Measurements from ENCODE around the gene GATAD2B.
A peak's percentile ranks its signal among the peaks of the same experiment; 100 is the strongest.
"Not testable (repeated sequence)": the region's sequence is repeated elsewhere in the genome, so short reads cannot be mapped to it uniquely, and the experiment has no call there.

The GATAD2B gene

GRCh38 chr1:153775458-153776327, 147.1 kb downstream of the GATAD2B start:
- peak; percentile 72 for DNase-seq

- peak; percentile 91 for DNase-seq
Measured at GRCh38 chr1:153774780-153775457, 147.9 kb downstream of the GATAD2B start, which contains the start of gene SLC27A3. SLC27A3 (plus strand) TSS chr1:153775407; CDS start chr1:153775498, 91 bp downstream.

GRCh38 chr1:153774026-153774595, 148.7 kb downstream of the GATAD2B start:
- DNase-seq = no peak

GRCh38 chr1:153773096-153773921, 149.5 kb downstream of the GATAD2B start:
- no peak for DNase-seq

- DNase-seq = no peak
Measured at GRCh38 chr1:153771841-153772593, 150.8 kb downstream of the GATAD2B start.

GRCh38 chr1:153771261-153771660, 151.5 kb downstream of the GATAD2B start:
- no peak for DNase-seq

- no peak for DNase-seq
Measured at GRCh38 chr1:153770797-153771196, 152.0 kb downstream of the GATAD2B start.

GRCh38 chr1:153769221-153769620, 153.6 kb downstream of the GATAD2B start:
- DNase-seq = no peak

GRCh38 chr1:153768316-153769181, 154.2 kb downstream of the GATAD2B start:
- DNase-seq = no peak

- no peak for DNase-seq
Measured at GRCh38 chr1:153767519-153767918, 155.3 kb downstream of the GATAD2B start.

- DNase-seq = not testable (repeated sequence)
Measured at GRCh38 chr1:153766663-153767062, 156.1 kb downstream of the GATAD2B start.

- no peak for DNase-seq
Measured at GRCh38 chr1:153764310-153764709, 158.5 kb downstream of the GATAD2B start.

GRCh38 chr1:153763365-153764225, 159.2 kb downstream of the GATAD2B start:
- no peak for DNase-seq

- no peak for DNase-seq
Measured at GRCh38 chr1:153760440-153760839, 162.3 kb downstream of the GATAD2B start.
